Activated CD4-positive, alpha-beta memory T cell treated with anti-CD3 and anti-CD28 coated beads for 36 hours (primary cell): ENCODE results near the gene PLD2. TPM values are rescaled to one million over a fixed set of nuclear protein-coding genes. Genes with fewer than 3 reads are reported as not detected.

Experiments
- CTCF ChIA-PET: fragments of 350-600 bp; sonication (Branson Sonifier 250); formaldehyde crosslinking; loops from one replicate; lab custom pipeline; 2021; ENCODE audit warnings: antibody characterized with exemption, inconsistent platforms; lab: Charles Lee
- POLR2A ChIA-PET: fragments of 350-600 bp; sonication (Branson Sonifier 250); formaldehyde crosslinking; loops from one replicate; lab custom pipeline; 2021; ENCODE audit warnings: antibody characterized with exemption; lab: Charles Lee
- DNase-seq: peaks from one replicate; pipeline ENCODE4 v3.0.0-alpha.2; 2020
- H3K27ac Mint-ChIP-seq: one replicate; pipeline ENCODE4 v1.8.0; 2021; ENCODE audit warnings: mixed read lengths
- H3K27me3 Mint-ChIP-seq: one replicate; pipeline ENCODE4 v1.8.0; 2021; ENCODE audit warnings: mixed read lengths
- H3K36me3 Mint-ChIP-seq: one replicate; pipeline ENCODE4 v1.8.0; 2021; ENCODE audit warnings: mixed read lengths
- H3K4me1 Mint-ChIP-seq: one replicate; pipeline ENCODE4 v1.8.0; 2021; ENCODE audit warnings: low read depth, mixed read lengths
- H3K4me3 Mint-ChIP-seq: one replicate; pipeline ENCODE4 v1.8.0; 2021; ENCODE audit warnings: mild to moderate bottlenecking, mixed read lengths
- H3K9me3 Mint-ChIP-seq: one replicate; pipeline ENCODE4 v1.8.0; 2021; ENCODE audit warnings: mixed read lengths
- intact Hi-C: fragments of 100-400 bp; cut with micrococcal nuclease; formaldehyde crosslinking; loops from one replicate; pipeline ENCODE4 v1.15.1; 2023
- total RNA-seq, 2 experiments: library from RNA; stranded (reverse); gene quantifications; one replicate each; pipeline ENCODE4 v1.2.3, GENCODE V29; 2021

PLD2 gene
- total RNA-seq, 2 experiments from 2014 or later, result 15.8 to 19.3 TPM

DNA sequence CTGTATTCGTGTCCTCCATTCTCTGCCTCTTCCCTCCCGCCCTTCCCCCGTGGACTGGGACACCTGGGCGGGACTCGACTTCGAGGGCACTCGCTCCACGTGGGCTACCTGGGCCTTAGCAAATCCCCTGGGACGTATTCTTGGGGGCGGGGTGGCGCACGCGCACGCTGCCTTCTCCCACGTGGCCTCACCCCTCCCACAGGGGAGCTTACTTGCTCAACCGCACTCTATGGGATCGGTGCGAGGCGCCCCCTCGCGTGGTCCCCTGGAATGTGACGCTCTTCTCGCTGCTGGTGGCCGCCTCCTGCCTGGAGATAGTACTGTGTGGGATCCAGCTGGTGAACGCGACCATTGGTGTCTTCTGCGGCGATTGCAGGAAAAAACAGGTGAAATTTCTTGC lies 24.3 kb upstream of the PLD2 start:
- Mint-ChIP-seq H3K9me3 (no peaks in the 10 kb centered on the region), H3K27ac (no peak overlapping the region), H3K4me3 (no peak overlapping the region), H3K36me3 (no peaks in the 10 kb centered on the region), H3K27me3 (peaks cover 52% of the 10 kb centered on the region), H3K4me1 (peaks cover 15% of the 10 kb centered on the region)
- ChIA-PET POLR2A (no interaction called here), CTCF (no interaction called here)
- intact Hi-C loops, result no loop called here
- DNase-seq, result peak; percentile 45

DNA sequence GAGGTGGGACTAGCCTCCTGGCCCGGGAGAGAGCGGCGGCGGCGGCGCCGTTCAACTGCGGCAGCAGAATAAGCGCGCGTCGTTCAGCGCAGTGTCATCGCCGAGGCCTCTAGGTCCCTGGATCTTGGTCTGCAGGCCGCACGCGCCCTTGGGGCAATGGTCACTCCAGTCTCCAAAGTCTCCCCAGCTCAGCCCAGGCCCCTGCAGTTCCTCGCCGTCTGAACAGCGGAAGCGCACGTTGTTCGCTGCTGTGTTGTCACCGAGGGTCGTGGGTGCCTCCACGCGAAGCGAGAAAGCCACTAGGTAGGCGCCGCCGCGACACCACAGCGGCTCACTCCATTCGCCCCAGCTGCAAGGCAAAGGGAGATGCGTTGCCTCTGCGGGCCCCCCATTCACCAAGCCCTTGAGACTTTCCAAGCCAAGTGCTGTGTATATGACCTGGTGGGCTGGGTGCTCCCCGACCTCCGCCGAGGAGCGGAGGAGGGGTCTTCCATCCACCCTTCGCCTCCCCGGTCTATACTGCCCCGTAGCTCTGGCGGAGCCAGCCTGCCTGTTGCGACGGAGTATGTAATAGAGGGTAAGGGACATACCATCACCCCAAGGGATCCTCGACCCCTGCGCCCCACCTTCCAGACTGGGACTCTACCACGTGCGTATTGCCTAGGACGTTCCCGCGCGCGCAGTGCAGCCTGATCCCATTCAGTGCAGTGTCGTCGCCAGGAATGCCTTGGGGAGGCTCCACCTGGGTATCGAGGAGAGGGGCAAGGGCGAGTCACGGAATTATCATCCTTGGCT lies 21.4 kb upstream of the PLD2 start:
- DNase-seq, result no peak
- peaks cover 22% of the 10 kb centered on the region for H3K4me1 Mint-ChIP-seq
- H3K36me3 Mint-ChIP-seq, result no peaks in the 10 kb centered on the region
- no peaks in the 10 kb centered on the region for H3K9me3 Mint-ChIP-seq
- intact Hi-C loops, result loop anchor here (2.0 kb wide), 1 partner anchor 103 kb away; no protein-coding TSS in a partner anchor
- ChIA-PET POLR2A (interaction anchor here (1.0 kb wide), 1 partner anchor 21 kb away, joined by 3 read pairs; the partner anchor contains the start of gene PLD2), CTCF (interaction anchor here (1.3 kb wide), 1 partner anchor 54 kb away, joined by 4 read pairs; no protein-coding TSS in a partner anchor)
- peak overlapping the region; percentile 32 for H3K4me3 Mint-ChIP-seq
- peaks cover 48% of the 10 kb centered on the region for H3K27me3 Mint-ChIP-seq
- H3K27ac Mint-ChIP-seq, result no peak overlapping the region

DNA sequence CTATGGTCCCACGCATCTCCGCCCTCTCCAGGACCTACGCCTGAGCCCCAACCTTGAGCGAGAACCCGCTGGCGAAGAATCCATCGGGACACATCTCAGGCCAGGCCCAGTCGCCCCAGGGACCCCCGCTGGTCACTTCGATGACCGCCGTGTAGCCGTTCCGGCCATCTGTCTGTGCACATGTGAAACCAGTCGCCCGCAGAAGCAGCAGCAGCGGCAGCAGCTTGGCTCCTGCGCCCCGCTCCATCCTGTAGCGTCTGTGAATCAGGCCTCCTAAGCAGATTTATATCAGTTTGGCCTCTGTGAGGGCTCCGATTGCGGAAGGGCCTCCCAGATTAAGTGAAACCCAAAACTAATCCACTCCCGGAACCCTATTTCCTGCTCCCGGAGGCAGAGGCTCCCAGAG lies 20.8 kb upstream of the PLD2 start, which contains the start of gene VMO1:
Gene VMO1 (minus strand): TSS at position 259 of the 406 bp plus-strand sequence. CDS start 12 bp downstream, at position 247.
- intact Hi-C loops, result loop anchor here (2.0 kb wide), 1 partner anchor 103 kb away; no protein-coding TSS in a partner anchor
- no peaks in the 10 kb centered on the region for H3K36me3 Mint-ChIP-seq
- POLR2A ChIA-PET, result interaction anchor here (1.0 kb wide), 1 partner anchor 20 kb away, joined by 3 read pairs; the partner anchor contains the start of gene PLD2

DNA sequence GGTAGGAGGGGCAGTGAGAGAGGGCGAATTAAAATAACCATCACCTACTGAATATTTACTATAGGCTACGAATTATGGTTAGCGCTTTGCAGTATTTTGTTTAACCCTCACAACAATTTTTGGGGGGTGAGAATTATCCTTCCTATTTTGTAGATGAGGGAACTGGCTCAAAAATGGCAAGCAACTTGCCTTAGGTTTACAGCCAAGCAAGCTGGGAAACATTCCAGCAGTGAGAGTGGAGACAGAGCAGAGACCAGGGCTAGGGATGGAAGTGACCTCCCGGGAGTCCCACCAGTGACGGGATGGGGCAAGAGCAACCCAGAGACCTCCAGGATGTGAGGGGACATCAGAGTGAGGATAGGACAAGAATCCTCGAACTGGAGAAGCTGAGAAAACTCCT lies 20.4 kb upstream of the PLD2 start:
- Mint-ChIP-seq H3K27ac (no peak overlapping the region), H3K27me3 (peaks cover 45% of the 10 kb centered on the region), H3K4me3 (no peak overlapping the region), H3K9me3 (no peaks in the 10 kb centered on the region), H3K36me3 (no peaks in the 10 kb centered on the region), H3K4me1 (peaks cover 31% of the 10 kb centered on the region)
- intact Hi-C loops, result loop anchor here (2.0 kb wide), 1 partner anchor 102 kb away; no protein-coding TSS in a partner anchor
- DNase-seq, result no peak
- ChIA-PET CTCF (interaction anchor here (0.8 to 1.9 kb wide), 6 partner anchors 10 to 117 kb away, joined by 3 to 6 read pairs (median 4); partner anchors contain the start of genes CHRNE and PSMB6), POLR2A (interaction anchor here (1.0 kb wide), 1 partner anchor 20 kb away, joined by 3 read pairs; the partner anchor contains the start of gene PLD2)

More for the DNA sequence above, 20.8 kb upstream of the PLD2 start, which contains the start of gene VMO1:
- Mint-ChIP-seq H3K9me3 (no peaks in the 10 kb centered on the region), H3K27ac (no peak within 1 kb of the TSS), H3K27me3 (peaks cover 45% of the 10 kb centered on the region), H3K4me3 (peak within 1 kb of the TSS; percentile 32), H3K4me1 (peaks cover 28% of the 10 kb centered on the region)
- CTCF ChIA-PET, result interaction anchor here (0.9 to 1.9 kb wide), 5 partner anchors 10 to 117 kb away, joined by 3 to 6 read pairs (median 4); partner anchors contain the start of genes CHRNE and PSMB6
- DNase-seq, result no peak

DNA sequence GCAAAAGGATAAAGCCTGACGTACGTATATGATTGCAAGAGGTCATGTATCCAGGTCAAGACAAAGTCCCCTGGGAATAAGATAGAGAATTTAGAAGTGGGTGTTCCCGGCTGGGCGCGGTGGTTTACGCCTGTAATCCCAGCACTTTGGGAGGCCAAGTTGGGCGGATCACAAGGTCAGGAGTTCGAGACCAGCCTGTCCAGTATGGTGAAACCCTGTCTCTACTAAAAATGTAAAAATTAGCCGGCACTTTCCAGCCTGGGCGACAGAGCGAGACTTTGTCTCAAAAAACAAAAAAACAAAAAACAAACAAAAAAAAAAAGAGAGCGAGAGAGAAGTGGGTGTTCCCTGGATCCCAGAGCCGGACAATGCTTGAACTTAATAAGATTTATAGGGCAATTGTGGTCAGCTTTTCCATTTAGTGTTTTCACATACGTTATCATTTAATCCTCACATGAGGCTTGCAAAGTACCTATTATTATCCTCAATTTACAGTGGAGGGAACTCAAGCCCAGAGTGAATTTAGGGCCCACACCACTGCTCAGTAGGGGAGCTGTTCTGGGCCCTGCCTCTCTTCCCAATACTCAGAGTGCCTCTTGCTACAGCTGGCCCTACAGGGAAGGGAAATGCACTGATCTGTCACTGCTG lies 18.7 kb upstream of the PLD2 start:
- POLR2A ChIA-PET, result no interaction called here
- DNase-seq, result no peak
- CTCF ChIA-PET, result interaction anchor here (1.0 to 1.9 kb wide), 5 partner anchors 19 to 152 kb away, joined by 3 to 6 read pairs (median 4); partner anchors contain the start of genes PLD2, RNF167 and SLC25A11
- intact Hi-C loops, result no loop called here
- H3K27me3 Mint-ChIP-seq, result peaks cover 37% of the 10 kb centered on the region
- H3K4me1 Mint-ChIP-seq, result peaks cover 31% of the 10 kb centered on the region
- H3K27ac Mint-ChIP-seq, result no peak overlapping the region
- H3K9me3 Mint-ChIP-seq, result no peaks in the 10 kb centered on the region
- no peak overlapping the region for H3K4me3 Mint-ChIP-seq
- no peaks in the 10 kb centered on the region for H3K36me3 Mint-ChIP-seq

DNA sequence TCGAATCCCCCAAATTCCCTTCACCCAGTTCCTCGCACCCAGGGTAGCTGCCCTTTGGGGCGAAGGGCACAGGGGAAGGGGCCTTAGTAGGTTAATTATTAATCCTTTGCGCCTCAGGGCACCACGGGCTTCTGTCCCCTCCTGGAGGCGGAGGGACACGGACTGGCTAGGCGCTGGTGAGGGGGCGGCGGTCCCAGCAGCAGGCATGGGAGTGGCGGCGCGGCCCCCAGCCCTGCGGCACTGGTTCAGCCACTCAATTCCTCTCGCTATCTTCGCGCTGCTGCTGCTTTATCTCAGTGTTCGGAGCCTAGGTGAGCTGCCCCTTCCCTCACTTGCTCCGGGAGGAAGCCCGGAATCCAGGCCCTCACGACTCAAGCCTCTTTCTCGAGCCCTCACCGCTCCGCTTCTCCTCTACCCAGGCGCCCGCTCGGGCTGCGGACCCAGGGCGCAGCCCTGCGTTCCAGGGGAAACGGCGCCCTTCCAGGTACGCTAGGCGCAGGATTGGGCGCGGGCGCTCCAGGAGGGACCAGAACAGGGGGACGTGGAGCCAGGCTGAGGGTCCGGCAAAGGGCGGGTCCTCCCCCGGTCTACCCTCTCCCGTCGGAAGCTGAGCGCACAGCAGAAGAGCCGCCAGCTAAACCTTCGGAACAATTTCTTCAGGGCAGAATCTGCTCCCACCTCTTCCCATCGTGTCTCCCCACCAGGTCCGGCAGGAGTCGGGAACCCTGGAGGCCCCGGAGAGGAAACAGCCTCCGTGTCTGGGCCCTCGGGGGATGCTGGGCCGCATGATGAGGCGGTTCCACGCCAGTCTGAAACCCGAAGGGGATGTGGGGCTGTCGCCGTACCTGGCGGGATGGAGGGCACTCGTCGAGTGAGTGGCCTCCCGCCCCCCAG lies 17.9 kb upstream of the PLD2 start, which contains the start of gene GLTPD2:
Gene GLTPD2 (plus strand): TSS at position 158 of the 894 bp plus-strand sequence. CDS start 48 bp downstream, at position 206.
- Mint-ChIP-seq H3K36me3 (no peaks in the 10 kb centered on the region), H3K9me3 (no peaks in the 10 kb centered on the region), H3K27me3 (peaks cover 33% of the 10 kb centered on the region), H3K4me1 (peaks cover 31% of the 10 kb centered on the region), H3K4me3 (peak within 1 kb of the TSS; percentile 77), H3K27ac (no peak within 1 kb of the TSS)
- ChIA-PET CTCF (interaction anchor here (1.0 to 2.5 kb wide), 33 partner anchors 10 to 233 kb away, joined by 3 to 28 read pairs (median 5); partner anchors contain the start of genes ARRB2, C17orf107, MED11 and PELP1), POLR2A (interaction anchor here (0.9 to 2.0 kb wide), 10 partner anchors 11 to 180 kb away, joined by 3 to 13 read pairs (median 5); partner anchors contain the start of genes ARRB2, C17orf107, CHRNE and CXCL16)
- DNase-seq, result no peak
- intact Hi-C loops, result no loop called here

DNA sequence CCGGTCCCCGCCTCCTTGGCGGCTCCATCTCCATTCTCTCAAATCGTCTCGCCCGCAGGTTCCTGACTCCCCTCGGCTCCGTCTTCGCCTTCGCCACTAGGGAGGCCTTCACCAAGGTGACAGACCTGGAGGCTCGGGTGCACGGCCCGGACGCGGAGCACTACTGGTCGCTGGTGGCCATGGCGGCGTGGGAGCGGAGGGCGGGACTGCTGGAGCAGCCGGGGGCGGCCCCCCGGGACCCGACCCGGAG lies 17.3 kb upstream of the PLD2 start:
- H3K27me3 Mint-ChIP-seq, result peaks cover 27% of the 10 kb centered on the region
- H3K9me3 Mint-ChIP-seq, result no peaks in the 10 kb centered on the region
- ChIA-PET POLR2A (interaction anchor here (0.9 to 2.0 kb wide), 12 partner anchors 11 to 180 kb away, joined by 3 to 13 read pairs (median 5); partner anchors contain the start of genes ARRB2, C17orf107, CHRNE and CXCL16), CTCF (interaction anchor here (0.8 to 2.5 kb wide), 33 partner anchors 9 to 233 kb away, joined by 3 to 28 read pairs (median 5); partner anchors contain the start of genes ARRB2, C17orf107, MED11 and MINK1)
- H3K4me3 Mint-ChIP-seq, result peak overlapping the region; percentile 77
- intact Hi-C loops, result no loop called here
- H3K4me1 Mint-ChIP-seq, result peaks cover 31% of the 10 kb centered on the region
- H3K36me3 Mint-ChIP-seq, result no peaks in the 10 kb centered on the region
- H3K27ac Mint-ChIP-seq, result no peak overlapping the region
- DNase-seq, result no peak

DNA sequence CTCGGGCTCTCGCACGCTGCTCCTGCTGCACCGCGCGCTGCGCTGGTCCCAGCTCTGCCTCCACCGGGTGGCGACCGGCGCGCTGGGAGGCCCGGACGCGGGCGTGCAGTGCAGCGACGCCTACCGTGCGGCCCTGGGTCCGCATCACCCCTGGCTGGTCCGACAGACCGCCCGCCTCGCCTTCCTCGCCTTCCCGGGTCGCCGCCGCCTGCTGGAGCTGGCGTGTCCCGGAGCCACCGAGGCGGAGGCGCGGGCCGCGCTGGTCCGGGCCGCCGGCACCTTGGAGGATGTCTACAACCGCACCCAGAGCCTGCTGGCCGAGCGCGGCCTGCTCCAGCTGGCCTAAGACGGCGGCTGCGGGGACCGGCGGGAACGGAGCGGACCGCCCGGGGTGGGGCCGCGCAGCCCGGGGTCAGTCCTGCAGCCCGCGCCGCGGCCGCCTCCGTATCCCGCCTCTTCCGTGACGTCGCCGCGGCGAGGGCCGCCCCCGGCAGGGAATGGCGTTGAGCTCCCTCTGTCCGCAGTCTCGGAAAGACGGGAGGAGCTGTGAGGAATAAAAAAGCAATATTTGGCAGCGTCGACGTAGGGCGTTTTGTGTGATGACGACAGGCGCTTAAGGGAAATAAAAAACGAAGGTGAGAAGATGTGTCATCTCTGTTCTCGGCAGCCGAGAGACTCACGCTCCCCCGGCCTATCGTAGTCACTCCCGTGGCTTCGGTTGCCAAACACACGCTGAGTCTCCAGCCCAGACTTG lies 16.8 kb upstream of the PLD2 start:
- H3K36me3 Mint-ChIP-seq, result no peaks in the 10 kb centered on the region
- no peaks in the 10 kb centered on the region for H3K9me3 Mint-ChIP-seq
- peak overlapping the region; percentile 82 for H3K27ac Mint-ChIP-seq
- H3K4me1 Mint-ChIP-seq, result peaks cover 31% of the 10 kb centered on the region
- peak overlapping the region; percentile 73 for H3K4me3 Mint-ChIP-seq
- ChIA-PET POLR2A (interaction anchor here (0.6 to 2.0 kb wide), 19 partner anchors 10 to 204 kb away, joined by 3 to 13 read pairs (median 4); partner anchors contain the start of genes ARRB2, C17orf107, CHRNE and CXCL16), CTCF (interaction anchor here (0.6 to 2.5 kb wide), 42 partner anchors 9 to 574 kb away, joined by 3 to 28 read pairs (median 5); partner anchors contain the start of genes ARRB2, C17orf107, CHRNE and MED11)
- intact Hi-C loops, result loop anchor here (2.0 to 5.0 kb wide), 5 partner anchors 59 to 228 kb away; partner anchors contain the start of genes ARRB2, CHRNE, GGT6 and MED11
- H3K27me3 Mint-ChIP-seq, result peaks cover 25% of the 10 kb centered on the region
- DNase-seq, result peak; percentile 89

DNA sequence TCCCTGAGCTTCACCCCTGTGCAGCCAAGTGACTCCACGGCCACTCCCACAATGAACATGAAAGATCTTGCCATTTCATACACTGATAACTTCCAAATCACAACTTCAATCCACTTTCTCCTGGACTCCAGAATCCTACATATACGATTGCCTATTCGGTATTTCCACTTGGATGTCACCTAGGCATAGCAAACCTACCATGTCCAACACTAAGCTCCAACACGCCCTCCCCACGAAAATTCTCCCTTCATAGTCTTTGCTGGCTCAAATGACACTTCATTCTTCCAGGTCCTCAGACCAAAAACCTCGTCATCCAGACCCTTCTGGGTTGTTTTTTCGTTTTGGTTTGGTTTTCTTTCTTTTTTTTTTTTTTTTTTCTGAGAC lies 16.3 kb upstream of the PLD2 start:
- ChIA-PET CTCF (interaction anchor here (0.6 to 2.5 kb wide), 32 partner anchors 8 to 575 kb away, joined by 3 to 28 read pairs (median 5); partner anchors contain the start of genes ARRB2, CHRNE, MED11 and MINK1), POLR2A (interaction anchor here (0.6 to 2.0 kb wide), 15 partner anchors 10 to 179 kb away, joined by 3 to 13 read pairs (median 5); partner anchors contain the start of genes ARRB2, C17orf107, CXCL16 and MED11)
- Mint-ChIP-seq H3K36me3 (no peaks in the 10 kb centered on the region), H3K27me3 (peaks cover 19% of the 10 kb centered on the region), H3K27ac (peak overlapping the region; percentile 82), H3K4me3 (peak overlapping the region; percentile 73), H3K4me1 (peaks cover 32% of the 10 kb centered on the region), H3K9me3 (no peaks in the 10 kb centered on the region)
- intact Hi-C loops, result loop anchor here (2.0 to 5.0 kb wide), 5 partner anchors 60 to 228 kb away; partner anchors contain the start of genes ARRB2, CHRNE, GGT6 and MED11
- no peak for DNase-seq

DNA sequence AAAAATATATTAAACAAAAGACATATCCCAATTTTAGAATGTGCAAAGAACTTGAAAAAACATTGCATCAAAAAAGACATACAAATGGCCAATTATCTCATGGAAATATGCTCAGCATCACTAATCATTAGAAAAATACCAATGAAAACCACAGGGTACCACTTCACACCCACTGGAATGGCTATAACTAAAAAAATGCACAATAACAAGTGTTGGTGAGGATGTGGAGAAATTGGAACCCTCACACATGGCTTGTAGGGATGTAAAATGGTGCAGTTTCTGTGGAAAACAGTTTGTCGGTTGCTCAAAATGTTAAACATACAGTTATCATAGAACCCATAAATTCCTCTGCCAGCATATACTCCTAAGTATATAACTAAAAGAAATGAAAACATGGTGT lies 11.8 kb upstream of the PLD2 start:
- intact Hi-C loops, result no loop called here
- no peak for DNase-seq
- H3K27ac Mint-ChIP-seq, result peak overlapping the region; percentile 92
- ChIA-PET CTCF (no interaction called here), POLR2A (no interaction called here)
- H3K4me1 Mint-ChIP-seq, result peaks cover 18% of the 10 kb centered on the region
- no peaks in the 10 kb centered on the region for H3K9me3 Mint-ChIP-seq
- H3K27me3 Mint-ChIP-seq, result no peaks in the 10 kb centered on the region
- H3K4me3 Mint-ChIP-seq, result peak overlapping the region; percentile 99
- H3K36me3 Mint-ChIP-seq, result peaks cover 8% of the 10 kb centered on the region
